Measurements from ENCODE around the gene PHACTR1. TPM values are rescaled to one million over a fixed set of nuclear protein-coding genes. Genes with fewer than 3 reads are reported as not detected.

The PHACTR1 gene
- polyA plus RNA-seq, 1 experiment = not detected

DNA sequence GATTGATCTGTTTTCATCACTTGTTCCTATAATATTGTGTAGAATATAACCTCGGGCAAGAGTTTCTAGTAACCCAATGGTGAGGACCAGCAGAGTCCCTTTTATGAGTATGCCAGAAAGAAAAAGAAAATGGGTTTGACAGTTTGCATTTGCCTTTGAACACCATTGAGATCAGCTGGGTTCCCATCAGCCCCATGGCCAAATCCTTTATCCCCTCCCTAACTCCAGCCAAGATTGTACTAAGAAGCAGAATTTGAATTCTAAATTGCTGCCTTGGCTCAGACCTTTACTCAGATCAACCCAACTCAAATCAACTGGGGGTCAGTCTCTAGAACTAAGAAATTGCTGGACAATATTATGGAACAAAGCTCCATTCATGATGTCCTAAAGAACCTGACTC, 424.4 kb downstream of the PHACTR1 start:
- H3K27me3 ChIP-seq (ENCODE audit: control insufficient read depth, insufficient read depth, low read length) = no peaks in the 10 kb centered on the region
- ChIA-PET POLR2A (no interaction called here), CTCF (no interaction called here)
- H3K4me3 ChIP-seq (ENCODE audit: low read depth, low read length) = no peak overlapping the region
- H3K27ac ChIP-seq (ENCODE audit: low read depth, low read length) = no peak overlapping the region
- no peaks in the 10 kb centered on the region for H3K9me3 ChIP-seq (ENCODE audit: control insufficient read depth, insufficient read depth, low read length)
- no peak for DNase-seq (ENCODE audit: low read depth, low spot score)
- TF ChIP-seq, protein P1, sequence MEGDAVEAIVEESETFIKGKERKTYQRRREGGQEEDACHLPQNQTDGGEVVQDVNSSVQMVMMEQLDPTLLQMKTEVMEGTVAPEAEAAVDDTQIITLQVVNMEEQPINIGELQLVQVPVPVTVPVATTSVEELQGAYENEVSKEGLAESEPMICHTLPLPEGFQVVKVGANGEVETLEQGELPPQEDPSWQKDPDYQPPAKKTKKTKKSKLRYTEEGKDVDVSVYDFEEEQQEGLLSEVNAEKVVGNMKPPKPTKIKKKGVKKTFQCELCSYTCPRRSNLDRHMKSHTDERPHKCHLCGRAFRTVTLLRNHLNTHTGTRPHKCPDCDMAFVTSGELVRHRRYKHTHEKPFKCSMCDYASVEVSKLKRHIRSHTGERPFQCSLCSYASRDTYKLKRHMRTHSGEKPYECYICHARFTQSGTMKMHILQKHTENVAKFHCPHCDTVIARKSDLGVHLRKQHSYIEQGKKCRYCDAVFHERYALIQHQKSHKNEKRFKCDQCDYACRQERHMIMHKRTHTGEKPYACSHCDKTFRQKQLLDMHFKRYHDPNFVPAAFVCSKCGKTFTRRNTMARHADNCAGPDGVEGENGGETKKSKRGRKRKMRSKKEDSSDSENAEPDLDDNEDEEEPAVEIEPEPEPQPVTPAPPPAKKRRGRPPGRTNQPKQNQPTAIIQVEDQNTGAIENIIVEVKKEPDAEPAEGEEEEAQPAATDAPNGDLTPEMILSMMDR (IDR thresholded peaks at IDR 0.05; ENCODE audit: low read depth, low read length) = no peak

DNA sequence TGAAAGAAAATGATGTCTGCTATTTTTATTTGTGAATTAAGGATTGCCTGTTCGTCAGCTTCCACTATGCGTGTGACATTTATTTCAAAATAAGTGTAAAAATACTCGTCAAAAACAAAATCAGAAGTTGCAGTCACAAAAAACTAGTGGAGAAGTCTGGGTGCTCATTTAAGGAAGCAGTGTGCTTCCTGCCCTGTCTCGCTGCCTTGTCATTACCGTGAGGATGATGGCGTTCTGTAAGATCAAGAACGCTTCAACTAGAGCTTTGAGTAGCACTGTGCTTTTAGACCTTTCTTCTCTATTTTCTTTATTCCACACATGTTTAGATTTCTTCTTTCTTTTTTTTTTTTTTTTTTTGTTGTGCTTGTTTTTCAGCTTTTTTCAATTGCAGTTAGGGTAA, 424.8 kb downstream of the PHACTR1 start:
- Histone ChIP-seq H3K27me3 (ENCODE audit: control insufficient read depth, insufficient read depth, low read length) (no peaks in the 10 kb centered on the region), H3K9me3 (ENCODE audit: control insufficient read depth, insufficient read depth, low read length) (no peaks in the 10 kb centered on the region), H3K4me3 (ENCODE audit: low read depth, low read length) (no peak overlapping the region), H3K27ac (ENCODE audit: low read depth, low read length) (no peak overlapping the region)
- TF ChIP-seq, protein P1 (IDR thresholded peaks at IDR 0.05; ENCODE audit: low read depth, low read length) = no peak
- ChIA-PET CTCF (no interaction called here), POLR2A (no interaction called here)
- no peak for DNase-seq (ENCODE audit: low read depth, low spot score)

DNA sequence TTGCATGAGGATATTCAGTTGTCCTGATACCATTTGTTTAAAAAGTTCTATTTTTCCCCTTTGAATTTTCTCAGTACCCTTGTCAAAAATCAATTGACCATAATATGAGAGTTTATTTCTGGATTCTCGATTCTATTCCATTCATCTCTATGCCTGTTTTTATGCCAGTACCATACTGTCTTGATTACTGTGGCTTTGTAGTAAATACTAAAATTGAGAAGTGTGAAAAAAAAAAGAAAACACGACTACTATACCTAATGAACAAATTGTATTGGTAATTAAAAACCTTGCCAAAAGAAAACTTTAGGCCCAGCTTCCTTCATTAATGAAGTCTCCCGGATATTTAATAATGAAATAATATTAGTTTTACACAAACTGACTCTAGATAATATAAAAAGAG, 426.0 kb downstream of the PHACTR1 start:
- POLR2A ChIA-PET = no interaction called here
- H3K4me3 ChIP-seq (ENCODE audit: low read depth, low read length) = no peak overlapping the region
- CTCF ChIA-PET = no interaction called here
- TF ChIP-seq, protein P1 (IDR thresholded peaks at IDR 0.05; ENCODE audit: low read depth, low read length) = no peak
- H3K27me3 ChIP-seq (ENCODE audit: control insufficient read depth, insufficient read depth, low read length) = no peaks in the 10 kb centered on the region
- no peak overlapping the region for H3K27ac ChIP-seq (ENCODE audit: low read depth, low read length)
- H3K9me3 ChIP-seq (ENCODE audit: control insufficient read depth, insufficient read depth, low read length) = no peaks in the 10 kb centered on the region
- DNase-seq (ENCODE audit: low read depth, low spot score) = no peak

DNA sequence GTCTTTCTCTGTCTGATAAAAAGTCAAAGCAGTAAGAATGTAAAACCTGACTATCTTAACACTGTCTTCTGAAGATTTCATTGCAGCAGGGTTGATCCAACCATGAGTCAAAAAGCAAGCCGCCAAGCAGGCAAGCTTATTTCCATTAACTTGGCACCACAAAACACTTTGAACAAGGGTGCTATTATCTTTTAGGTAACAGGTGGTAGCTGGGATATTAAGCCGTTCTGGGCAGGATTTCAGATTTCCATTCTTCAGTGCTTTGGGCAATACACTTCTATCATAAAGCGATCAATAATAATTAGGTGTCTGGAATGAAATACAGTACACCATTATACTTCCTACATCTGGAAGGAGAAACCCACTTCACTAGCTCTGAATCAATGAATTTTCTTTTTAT, 429.9 kb downstream of the PHACTR1 start:
- ChIA-PET POLR2A (no interaction called here), CTCF (no interaction called here)
- H3K9me3 ChIP-seq (ENCODE audit: control insufficient read depth, insufficient read depth, low read length) = no peaks in the 10 kb centered on the region
- TF ChIP-seq, protein P1 (IDR thresholded peaks at IDR 0.05; ENCODE audit: low read depth, low read length) = no peak
- no peak overlapping the region for H3K4me3 ChIP-seq (ENCODE audit: low read depth, low read length)
- H3K27me3 ChIP-seq (ENCODE audit: control insufficient read depth, insufficient read depth, low read length) = no peaks in the 10 kb centered on the region
- H3K27ac ChIP-seq (ENCODE audit: low read depth, low read length) = no peak overlapping the region
- no peak for DNase-seq (ENCODE audit: low read depth, low spot score)

DNA sequence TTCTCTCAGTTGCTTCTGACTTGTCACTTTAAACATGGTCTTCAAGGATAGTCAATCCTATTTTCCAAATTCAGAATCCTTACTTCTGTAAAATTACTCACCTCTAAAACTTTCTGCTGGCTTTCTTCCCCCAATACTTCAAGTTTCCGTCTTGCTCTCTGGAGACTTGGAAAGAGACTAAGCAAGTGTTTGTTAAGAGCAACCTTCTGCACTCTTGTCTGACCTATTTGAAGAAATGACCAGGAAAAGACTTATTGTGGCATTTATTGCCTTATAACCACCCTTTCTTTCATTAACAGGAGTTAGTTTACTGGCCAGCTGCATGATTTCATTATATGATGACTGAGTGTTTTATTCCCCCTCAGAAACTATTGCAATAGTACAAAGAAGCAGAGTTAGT, 430.8 kb downstream of the PHACTR1 start:
- ChIA-PET CTCF (no interaction called here), POLR2A (no interaction called here)
- no peak for DNase-seq (ENCODE audit: low read depth, low spot score)
- Histone ChIP-seq H3K4me3 (ENCODE audit: low read depth, low read length) (no peak overlapping the region), H3K27me3 (ENCODE audit: control insufficient read depth, insufficient read depth, low read length) (no peaks in the 10 kb centered on the region), H3K27ac (ENCODE audit: low read depth, low read length) (no peak overlapping the region), H3K9me3 (ENCODE audit: control insufficient read depth, insufficient read depth, low read length) (no peaks in the 10 kb centered on the region)
- TF ChIP-seq, protein P1 (IDR thresholded peaks at IDR 0.05; ENCODE audit: low read depth, low read length) = no peak
